LHCN-M2 (cell line): ENCODE data around the gene CHD2. TPM values are rescaled to one million over a fixed set of nuclear protein-coding genes. Genes with fewer than 3 reads are reported as not detected.
"Not testable (repeated sequence)": the region's sequence is repeated elsewhere in the genome, so short reads cannot be mapped to it uniquely, and the experiment has no call there.

ENCODE experiments used
- DNase-seq: peaks from one replicate; pipeline ENCODE4 v3.0.0-alpha.2; 2012; ENCODE audit warnings: low read depth
- total RNA-seq: library from RNA; depleted of rRNA; stranded (reverse); fragments of >200 nt; gene quantifications from 2 replicates; pipeline ENCODE4 v1.2.3, GENCODE V29; 2014

Gene CHD2
- total RNA-seq, 1 experiment from 2014 or later = 28.6 TPM

DNA sequence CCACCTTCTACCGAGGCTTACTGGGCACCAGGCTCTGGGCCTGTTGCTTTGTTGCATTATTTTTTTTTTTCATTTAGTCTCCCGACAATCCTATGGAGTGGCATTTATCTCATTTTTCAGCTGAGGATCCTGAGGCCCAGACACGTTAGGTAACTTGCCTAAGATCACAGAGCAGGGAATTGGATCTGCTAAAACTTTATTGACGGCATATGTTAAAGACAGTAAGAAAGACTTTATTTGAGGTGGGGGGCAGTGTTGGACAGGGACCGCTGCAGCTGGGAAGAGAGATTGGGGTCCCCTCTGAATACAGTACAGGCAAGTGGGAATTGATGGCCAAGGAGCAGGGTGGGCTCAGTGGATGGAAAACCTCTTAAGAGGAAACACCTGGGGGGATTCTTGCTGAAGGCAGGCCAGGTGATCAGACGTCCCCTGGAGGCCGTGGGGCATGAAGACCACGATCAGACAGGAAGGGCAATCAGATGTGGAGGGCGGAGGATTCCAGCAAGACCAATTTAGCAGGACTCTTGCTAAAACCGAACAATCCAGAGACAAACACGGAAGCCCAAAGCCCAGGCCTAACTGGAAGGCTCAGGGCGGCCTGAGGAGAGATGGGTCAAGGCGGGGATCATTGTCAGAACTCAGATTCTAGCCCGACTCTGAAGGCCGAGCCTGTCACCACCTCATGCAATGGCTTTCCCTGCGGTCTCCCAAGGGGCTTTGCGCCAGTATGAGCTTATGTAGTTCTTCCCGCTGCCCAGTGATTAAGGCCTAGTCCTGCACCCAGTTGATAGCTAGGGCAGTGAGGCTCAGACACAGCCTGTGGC, 135.2 kb downstream of the CHD2 start:
- no peak for DNase-seq

DNA sequence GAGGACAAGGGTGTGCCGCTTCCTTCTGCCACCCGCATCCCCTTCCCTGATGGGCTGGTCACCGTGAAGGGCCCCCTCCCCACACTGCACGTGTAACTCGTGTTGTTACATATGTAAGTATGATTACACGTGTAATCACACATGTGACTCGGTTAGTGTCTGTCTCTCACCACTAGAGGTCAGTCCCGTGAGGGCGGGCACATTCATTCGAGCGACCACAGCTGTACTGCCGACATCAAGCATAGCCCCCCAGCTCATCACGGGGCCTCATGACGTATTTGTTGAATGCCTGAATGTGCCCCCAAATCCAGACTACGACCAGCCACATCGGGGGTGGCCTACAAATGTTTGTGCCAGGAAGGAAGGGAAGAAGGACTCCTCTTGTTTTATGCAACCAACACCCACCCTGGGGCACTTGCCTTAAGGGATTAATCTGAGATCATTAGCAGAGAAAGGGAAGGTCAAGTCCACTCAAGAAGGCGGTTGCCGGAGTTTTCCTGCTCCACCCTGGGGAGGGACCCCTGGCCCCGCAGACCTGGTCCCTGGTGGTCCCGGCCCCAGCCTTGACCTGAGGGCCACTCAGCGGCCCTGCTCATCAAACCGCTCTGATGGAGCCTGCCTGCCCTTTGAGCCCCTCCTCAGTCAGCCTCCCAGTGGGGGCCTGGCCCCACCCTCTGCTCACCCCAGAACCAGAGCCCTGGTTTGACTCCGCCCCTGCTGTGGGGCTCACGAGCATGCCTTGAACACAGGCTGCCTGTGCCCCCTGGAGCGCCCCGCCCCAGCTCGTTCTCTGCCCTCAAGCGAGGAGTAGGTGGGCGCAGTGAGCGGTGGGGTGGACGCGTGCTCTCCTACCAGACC, 136.1 kb downstream of the CHD2 start:
- DNase-seq = no peak

DNA sequence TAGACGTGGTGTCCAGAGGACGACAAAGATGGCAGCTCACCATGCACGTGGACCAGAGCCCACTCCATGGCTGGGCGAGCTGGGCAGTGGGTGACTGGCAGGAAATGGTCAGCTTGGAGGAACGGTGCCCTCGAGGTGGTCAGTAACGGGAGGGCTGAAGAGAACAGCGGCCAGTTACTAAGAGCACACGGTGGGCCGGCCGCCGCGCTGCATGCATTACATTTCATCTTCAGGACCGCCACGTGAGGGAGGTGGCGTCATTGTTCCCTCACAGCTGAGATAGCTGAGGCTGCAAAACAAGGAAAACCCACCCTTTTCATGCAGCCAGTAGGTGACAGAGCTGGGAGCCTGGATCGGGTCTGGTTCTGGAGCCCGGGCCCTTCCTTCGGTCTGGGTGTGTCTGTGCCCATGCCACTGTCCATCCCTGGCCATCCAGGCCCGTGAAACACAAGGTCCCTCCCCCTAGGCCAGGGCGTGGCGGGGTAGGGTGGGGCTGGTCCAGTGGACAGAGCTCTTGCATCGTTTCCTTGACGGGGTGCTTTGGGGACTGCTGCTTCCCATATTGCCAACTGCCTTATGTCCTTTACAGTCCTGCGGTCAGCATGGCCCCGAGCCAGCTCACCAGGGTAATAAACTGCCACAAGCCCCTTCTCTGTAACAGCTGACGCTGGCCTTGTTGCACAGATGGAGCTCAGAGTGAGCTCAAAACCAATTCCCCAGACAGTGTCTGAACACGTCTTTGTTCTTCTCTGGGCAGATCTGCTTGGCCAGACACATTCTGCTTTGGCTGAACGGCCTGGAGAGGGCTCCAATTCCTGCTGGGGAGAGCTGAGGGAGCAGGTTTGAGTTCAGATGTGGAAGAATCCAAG, 137.1 kb downstream of the CHD2 start:
- peak; percentile 94 for DNase-seq

DNA sequence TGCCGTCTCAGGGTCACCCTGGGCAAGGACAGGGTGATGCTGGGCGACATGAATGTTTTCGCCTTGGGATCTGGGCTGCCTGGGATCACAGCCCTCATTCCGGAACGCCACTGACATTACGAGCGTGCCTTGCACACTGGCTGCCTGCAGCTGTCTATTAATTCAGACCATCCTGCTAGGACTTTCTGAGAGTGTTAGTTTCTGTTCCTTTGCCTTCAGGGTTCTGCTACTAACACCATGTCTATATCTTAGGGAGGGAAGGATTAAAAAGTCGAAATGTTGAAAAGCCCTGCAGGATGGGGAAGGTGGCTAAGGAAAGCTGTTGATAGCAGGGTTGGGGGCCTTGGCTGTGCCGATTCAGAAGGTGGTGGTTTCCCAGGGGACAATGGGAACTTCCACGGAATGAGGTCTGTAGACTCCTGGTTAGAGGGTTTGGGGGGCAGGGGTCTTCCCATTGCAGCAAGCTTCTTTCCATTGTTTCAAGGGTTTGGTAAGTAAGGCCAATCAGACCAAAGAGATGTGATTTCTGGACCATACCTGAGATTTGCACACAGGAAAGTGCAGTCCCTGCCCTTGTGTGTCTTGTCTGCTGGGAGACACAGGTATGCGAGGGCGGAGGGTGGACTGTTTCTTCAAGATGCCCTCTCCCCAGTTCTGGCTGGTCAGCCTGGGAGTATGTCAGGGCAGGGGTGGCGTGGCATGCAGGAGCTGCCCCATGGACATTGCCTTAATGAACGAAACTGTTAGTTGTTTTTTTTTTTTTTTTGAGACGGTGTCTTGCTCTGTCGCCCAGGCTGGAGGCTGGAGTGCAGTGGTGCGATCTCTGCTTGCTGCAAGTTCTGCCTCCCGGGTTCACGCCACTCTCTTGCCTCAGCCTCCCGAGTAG, 137.9 kb downstream of the CHD2 start:
- DNase-seq = no peak

DNA sequence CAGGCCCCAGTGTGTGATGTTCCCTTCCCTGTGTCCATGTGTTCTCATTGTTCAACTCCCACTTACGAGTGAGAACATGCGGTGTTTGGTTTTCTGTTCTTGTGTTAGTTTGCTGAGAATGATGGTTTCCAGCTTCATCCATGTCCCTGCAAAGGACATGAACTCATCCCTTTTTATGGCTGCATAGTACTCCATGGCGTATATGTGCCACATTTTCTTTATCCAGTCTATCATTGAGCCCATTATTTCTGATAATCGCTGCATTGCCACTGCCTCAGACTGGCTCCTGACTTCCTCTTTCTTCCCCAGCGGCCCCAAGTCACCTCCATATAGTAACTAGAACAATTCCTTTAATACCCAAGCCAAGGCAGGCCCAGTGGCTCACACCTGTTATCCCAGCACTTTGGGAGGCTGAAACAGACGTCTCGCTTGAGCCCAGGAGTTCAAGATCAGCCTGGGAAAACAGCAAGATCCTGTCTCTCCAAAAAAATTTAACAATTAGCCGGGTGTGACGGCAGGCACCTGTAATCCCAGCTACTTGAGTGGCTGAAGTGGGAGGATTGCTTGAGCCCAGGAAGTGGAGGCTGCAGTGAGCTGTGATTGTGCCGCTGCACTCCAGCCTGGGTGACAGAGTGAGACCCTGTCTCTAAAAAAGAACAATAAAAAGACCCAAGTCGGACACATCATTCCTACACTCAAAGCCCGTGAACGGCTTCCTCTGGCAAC, 139.6 kb downstream of the CHD2 start:
- DNase-seq = not testable (repeated sequence)

DNA sequence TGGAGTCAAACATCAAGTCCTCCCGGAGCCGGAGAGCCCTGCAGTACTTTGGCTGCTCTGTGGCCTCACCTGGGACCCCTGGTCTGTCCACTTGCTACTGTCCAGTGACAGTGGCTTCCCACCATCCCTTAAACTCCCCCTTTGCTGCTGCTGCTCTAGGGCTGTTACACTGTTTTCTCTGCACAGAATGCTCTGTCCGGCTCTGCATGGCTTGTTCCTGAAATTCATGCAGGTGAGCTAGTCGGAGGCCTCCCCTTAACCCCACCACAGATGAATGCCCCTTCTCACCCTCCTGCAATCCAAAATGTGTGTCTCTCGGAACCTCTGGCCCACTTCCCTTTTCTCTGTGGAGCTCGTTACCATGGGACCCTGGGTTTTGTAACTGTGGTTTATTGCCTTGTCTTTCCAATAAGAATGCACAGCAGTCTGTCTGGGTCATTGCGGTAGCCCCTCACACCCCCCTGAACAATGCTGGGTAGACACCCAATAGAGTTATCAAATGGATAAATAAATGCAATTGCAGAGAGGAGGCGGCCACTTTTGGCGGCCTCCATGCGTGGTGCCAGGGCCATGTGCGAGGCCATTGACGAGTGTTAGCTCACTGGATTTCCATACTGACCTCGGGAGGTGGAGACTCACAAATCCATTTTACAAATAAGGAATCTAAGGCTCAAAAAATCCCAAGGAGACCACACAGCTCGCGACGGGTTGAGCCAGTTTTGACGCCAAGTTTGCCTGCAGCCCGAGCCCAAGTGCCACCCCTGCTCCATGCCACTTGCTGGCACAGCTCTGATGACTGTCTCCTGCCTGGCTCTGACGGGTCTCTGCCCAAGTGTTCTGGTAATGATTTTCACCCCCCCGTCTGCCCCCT, 140.4 kb downstream of the CHD2 start:
- no peak for DNase-seq

DNA sequence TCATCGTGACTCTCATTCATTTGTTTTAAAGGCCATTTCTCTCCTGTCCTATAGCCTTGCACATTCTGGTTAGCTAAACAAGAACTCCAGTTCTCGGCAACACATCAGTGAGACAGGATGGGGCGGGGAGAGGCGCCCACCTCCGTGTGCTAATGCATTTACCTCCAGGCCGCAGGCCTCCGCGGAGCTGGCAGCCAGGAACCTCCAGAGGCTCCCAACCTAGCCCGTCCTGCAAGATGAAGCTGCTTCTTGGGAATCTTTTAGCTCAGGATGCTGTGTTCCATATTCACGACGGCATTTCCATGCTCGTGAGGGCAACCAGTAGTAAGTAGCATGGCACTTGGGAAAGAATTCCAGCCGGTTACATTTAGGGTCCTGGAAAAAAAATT, 141.0 kb downstream of the CHD2 start:
- DNase-seq = no peak

DNA sequence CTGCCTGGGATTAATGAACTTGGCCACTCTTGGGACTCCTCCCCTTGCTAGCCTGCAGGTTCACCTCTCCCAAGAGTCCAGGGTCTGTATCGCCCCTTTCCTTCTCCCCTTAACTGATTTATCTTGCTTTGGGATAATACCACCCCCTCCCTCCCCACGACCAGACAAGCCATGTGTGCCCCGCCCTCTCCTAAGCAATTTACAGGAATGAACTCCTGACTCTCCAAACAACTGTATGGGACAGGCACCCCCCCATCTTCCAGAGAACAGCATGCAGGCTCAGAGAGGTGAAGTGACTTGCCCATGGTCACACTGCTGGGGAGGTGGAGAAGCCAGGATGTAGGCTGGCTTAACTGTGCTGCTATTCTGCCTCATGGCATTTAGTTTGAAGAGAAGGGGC, 142.1 kb downstream of the CHD2 start:
- no peak for DNase-seq

DNA sequence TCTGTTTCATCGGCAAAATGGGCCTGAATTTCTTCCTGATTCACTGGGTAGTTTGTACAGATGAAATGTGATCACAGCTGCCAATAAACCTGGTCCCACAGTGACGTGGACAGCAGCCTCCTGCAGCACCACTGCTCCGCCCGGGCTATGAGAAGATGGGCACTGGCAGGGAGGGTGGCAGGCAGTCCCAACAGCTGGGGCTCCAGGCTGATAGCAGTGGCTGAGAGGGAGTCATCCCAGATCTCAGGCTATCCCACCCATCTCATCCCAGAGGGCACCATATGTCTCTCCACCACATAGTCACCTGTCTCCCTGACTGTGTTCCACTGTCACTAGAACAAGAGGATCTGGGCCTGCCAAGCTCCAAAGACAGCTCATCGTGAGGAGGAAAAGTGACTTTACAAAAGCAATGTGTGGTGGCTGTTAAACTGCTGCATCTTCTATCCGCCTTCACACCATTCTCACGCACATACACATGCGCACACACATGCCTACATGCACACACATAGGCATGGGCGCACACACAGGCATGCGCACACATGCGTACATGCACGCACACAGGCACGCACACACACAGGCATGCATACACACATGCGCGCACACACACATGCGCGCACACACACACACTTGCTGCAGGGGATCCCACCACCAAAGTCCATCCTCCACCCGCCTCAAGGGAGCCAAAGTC, 142.7 kb downstream of the CHD2 start:
- DNase-seq = peak; percentile 16

DNA sequence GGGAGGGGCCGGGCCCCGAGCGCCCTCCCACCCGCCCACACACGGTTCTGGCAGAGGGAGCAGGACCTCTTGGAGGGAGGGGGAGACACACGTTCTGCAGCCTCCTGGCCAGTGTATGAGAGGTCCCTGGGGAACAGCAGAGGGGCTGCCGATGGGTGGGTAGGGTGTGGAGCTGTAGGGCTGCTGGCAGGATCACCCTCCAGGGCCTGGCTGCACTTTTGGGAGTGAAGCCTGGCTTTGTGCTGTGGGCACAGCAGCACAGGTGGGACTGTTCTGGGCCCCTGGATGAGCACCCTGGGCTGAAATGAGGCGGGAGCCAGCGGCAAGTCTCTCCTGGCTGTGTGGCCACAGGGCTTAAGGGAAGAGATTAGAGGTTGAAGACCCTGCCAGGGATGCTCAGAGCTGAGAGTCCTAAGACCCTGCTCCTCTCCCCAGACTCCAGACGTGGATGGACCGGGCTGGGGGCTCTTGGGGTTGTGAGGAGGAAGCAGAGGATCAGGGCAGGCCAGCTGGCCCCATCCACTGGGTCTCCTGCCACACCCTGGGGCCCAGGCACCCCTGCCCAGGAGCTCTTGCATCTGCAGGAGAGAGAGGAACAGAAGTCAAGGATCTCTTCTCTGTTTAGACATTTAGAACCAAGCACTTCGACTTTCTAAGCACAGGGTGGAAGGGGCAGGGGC, 143.6 kb downstream of the CHD2 start:
- DNase-seq = no peak

DNA sequence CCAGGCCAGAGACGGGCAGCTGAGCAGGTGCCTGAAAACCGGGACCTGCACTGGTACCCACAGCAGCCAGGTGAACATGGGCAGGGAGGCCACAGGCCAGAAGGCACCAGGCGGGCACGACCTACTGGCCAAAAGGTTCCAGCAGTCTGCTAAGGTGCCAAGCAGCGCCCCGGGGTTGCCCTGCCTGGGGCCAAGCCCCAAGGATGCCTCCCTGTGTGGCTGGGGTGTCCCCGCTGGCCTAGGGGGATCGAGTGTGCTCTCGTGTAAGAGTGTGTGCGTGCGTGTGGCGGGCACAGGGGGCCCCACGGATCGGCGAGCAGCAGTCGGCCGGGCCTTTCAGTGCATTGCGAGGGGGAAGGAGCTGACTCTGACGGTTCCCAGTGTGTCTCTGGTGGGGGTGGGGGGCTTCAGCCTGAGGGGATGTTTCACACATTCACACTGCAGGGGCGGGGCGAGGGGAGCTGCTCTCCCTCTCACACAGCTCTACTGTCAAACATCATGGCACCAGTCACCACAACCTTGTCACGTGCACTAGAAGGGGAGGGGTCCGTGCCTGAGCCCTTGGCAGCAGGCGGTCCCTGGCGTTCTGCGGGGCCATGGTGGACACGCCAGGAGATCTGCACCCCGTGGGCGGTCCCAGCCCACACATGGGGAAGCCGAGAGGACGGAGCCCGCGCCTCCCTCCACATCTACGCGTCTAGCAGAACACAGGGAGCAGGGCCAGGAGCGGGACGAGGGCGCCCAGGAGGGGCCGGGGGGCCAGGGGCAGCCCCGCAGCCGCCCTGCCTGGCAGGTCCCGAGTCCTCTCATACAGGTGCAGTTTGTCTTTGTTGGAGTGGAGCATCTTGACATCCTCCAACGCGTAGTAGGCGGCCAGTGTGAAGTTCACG, 144.4 kb downstream of the CHD2 start:
- DNase-seq = no peak

DNA sequence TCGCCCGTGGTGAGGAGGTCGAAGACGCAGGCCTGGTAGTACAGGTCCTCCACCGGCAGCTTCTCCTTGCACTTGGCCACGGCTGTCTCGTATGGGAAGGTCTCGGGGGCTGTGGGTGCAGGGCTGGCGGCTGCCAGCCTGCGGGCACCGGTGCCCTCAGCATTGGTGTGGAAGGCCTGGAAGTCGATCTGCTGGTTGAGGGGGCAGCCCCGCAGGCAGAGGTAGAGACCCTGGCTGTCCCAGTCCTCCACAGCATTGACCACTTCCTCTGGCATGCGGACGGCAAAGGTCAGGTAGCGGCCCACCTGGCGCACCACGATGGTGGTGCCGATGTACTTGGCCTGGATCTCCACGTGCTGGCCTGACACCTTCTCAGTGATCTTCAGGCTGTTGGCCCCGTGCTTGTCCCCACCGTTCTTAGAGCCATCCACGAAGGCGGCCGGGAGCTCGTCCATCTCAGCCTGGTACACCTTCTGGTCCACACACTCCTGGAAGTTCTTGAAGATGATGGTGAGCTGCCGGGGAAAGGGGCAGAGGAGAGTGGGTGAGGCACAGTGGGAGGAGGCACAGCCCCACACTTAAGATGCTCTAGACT, 145.2 kb downstream of the CHD2 start:
- no peak for DNase-seq

DNA sequence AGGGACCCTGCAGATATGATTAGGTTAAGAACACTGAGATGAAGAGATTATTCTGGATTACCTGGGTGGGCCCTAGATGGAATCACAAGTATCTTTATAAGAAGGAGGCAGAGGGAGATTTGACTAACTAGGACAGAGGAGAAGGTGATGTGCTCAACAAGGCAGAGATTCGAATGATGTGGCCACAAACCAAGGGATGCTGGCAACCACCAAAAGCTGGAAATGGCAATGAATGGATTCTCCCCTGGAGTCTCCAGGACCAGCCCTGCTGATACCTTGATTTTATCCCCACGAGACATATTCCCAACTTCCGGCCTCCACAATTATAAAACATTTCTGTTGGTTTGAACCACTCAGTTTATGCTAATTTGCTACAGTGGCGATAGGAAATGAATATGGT, 146.0 kb downstream of the CHD2 start:
- DNase-seq = no peak

DNA sequence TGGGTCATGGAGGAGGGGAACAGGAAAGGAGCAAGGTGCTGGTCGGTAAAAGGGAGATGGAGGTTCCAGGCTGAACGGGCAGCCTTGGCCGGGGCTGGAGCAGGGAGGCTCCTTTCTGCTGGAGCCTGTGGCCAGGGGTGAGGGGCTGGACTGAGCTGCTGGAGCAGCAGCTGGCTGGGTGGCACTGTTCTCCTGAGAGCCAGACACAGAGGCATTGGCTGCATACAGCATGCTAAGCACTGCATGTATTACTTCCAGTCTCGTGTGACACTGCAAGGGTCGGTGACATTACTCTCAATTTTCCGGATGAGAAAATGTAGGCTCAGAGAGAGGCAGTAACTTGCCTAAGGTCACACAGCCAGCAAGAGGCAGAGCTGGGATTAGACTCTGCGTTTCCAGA, 146.6 kb downstream of the CHD2 start:
- no peak for DNase-seq

DNA sequence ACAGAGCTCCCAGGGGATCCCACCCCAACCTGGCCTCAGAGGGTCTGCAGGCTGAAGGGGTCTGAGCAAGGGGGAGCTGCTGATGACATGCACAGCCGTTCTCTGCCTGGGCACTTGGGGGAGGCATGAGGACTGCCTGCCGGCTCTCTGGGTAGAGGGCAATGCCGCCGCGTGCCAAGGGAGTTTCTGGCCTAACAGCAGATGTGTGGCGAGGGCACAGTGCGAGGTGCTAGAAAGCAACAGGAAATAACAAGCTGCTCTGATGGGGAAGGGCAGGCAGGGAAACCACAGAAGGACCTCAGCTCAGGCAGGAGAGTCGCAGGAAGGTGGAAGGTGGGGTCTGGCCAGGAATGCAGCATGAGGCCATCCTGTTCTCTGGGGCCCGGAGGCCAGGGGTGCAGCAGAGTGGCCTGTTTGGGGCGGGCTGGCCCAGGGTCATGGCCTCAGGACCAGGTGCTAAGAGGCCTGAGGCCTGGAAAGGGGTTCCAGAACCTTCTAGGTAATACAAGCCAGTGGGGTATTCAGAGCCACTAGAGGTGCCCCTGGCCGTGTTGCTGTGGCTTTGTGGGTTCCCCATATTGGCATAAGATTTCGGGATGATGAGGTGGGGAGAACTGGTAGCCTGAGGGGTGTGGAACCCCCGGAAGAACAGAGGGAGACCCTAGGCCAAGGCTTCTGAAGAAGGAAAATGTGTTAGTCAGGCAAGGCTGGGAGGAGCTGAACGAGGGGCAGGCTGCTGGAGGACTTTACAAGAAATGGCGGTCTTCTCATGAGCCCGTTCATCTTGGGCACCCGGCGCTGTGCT, 147.7 kb downstream of the CHD2 start:
- DNase-seq = no peak

DNA sequence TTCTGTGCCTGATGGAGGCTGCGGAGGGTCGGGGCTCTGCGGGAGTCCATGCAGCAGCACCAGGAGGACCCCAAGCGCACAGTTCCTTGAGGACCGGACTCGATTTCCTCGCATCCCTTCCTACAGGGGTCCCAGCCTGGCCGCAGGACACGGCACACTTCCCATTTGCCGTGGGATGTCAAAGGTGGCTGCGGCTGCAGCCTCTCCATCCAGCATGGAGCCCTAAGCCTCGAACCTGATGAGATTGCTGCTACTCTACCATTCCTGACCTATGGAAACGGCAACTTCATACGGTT, 148.2 kb downstream of the CHD2 start:
- DNase-seq = no peak
